HCT116 (cell line): ENCODE data around the gene PQBP1. TPM values are rescaled to one million over a fixed set of nuclear protein-coding genes. Genes with fewer than 3 reads are reported as not detected.

Experiments
- ATAC-seq: fragments of 200-7000 bp; cut with Tn5 transposase; 2 replicates; pipeline ENCODE4 v1.9.1; 2020; ENCODE audit warnings: mild to moderate bottlenecking, moderate library complexity
- BruUV-seq: library from RNA; stranded (reverse); fragments of 400-500 nt; replicated peaks from 2 replicates; lab custom pipeline; 2021; lab: Mats Ljungman, UMichigan
- CTCF ChIA-PET: fragments of 300-600 bp; sonication (Branson Sonifier 250); formaldehyde crosslinking; loops from one replicate; lab custom pipeline; 2021; ENCODE audit warnings: antibody characterized with exemption; lab: Charles Lee
- POLR2A ChIA-PET: fragments of 300-600, 350-600 bp; sonication (Branson Sonifier 250); formaldehyde crosslinking; loops from one replicate; lab custom pipeline; 2021; ENCODE audit warnings: antibody characterized with exemption; lab: Charles Lee
- RAD21 ChIA-PET, 2 experiments: fragments of 300-600 bp; sonication (Branson Sonifier 250); formaldehyde crosslinking; loops; one replicate each; lab custom pipeline; 2023; ENCODE audit warnings: low total read pairs in 2 of 2; ENCODE audit not compliant: uncharacterized antibody in 2 of 2, unreplicated experiment in 2 of 2, low non-redundant PET in 1 of 2; lab: Charles Lee
- DNase-seq: peaks from one replicate; pipeline ENCODE4 v3.0.0-alpha.2; 2010; ENCODE audit warnings: low read depth, low spot score
- H2AFZ ChIP-seq: fragments of 200-600 bp; shearing (Covaris generic), sonication (generic); 2 replicates; pipeline ENCODE4 v1.6.1; 2017; ENCODE audit warnings: low read depth, mixed run types, mixed read lengths, antibody characterized with exemption, low read length; ENCODE audit not compliant: poor library complexity, severe bottlenecking
- H3K27ac ChIP-seq: 2 replicates; pipeline ENCODE4 v1.5.1; 2012; ENCODE audit warnings: low read depth, low read length
- H3K27me3 ChIP-seq: fragments of 200-600 bp; sonication (generic); 2 replicates; pipeline ENCODE4 v1.6.1; 2016; ENCODE audit warnings: mixed run types, low read length, mixed read lengths; ENCODE audit not compliant: insufficient read depth
- H3K36me3 ChIP-seq, 2 experiments: fragments of 200-500 bp in 1 of 2; fragments of 200-600 bp in 1 of 2; sonication (Bioruptor generic) in 1 of 2; sonication (generic) in 1 of 2; 2 replicates each; pipeline versions ENCODE4 v1.5.1 to v1.6.1; 2014 to 2016; ENCODE audit warnings: low read length in 2 of 2, inconsistent platforms in 1 of 2, mixed read lengths in 1 of 2, mixed run types in 1 of 2; ENCODE audit not compliant: insufficient read depth in 2 of 2, control insufficient read depth in 1 of 2
- H3K4me1 ChIP-seq, 2 experiments: fragments of 200-600 bp in 1 of 2; sonication (generic) in 1 of 2; 2 replicates each; pipeline versions ENCODE4 v1.5.1 to v1.6.1; 2012 to 2017; ENCODE audit warnings: low read length in 2 of 2, inconsistent platforms in 1 of 2, mild to moderate bottlenecking in 1 of 2, mixed read lengths in 1 of 2, mixed run types in 1 of 2, moderate library complexity in 1 of 2; ENCODE audit not compliant: insufficient read depth in 2 of 2, control insufficient read depth in 1 of 2
- H3K4me2 ChIP-seq: fragments of 200-600 bp; sonication (generic); 2 replicates; pipeline ENCODE4 v1.6.1; 2017; ENCODE audit warnings: mixed run types, low read length, mixed read lengths
- H3K4me3 ChIP-seq, 2 experiments: fragments of 200-600 bp in 1 of 2; sonication (generic) in 1 of 2; replicated peaks in 1 of 2; 2 replicates each; pipeline ENCODE4 v1.5.1; 2011 to 2016; ENCODE audit warnings: low read length in 2 of 2, control low read depth in 1 of 2, low read depth in 1 of 2, mild to moderate bottlenecking in 1 of 2, mixed read lengths in 1 of 2, mixed run types in 1 of 2
- H3K79me2 ChIP-seq: fragments of 200-600 bp; sonication (generic); 2 replicates; pipeline ENCODE4 v1.6.1; 2017; ENCODE audit warnings: mild to moderate bottlenecking, mixed run types, low read length, moderate library complexity, mixed read lengths; ENCODE audit not compliant: insufficient read depth
- H3K9ac ChIP-seq: fragments of 200-600 bp; sonication (generic); 2 replicates; pipeline ENCODE4 v1.6.1; 2016; ENCODE audit warnings: low read length, mixed read lengths
- H3K9me2 ChIP-seq: fragments of 200-600 bp; sonication (generic), shearing (Covaris generic); 2 replicates; pipeline ENCODE4 v1.6.1; 2017; ENCODE audit warnings: mixed run types, mild to moderate bottlenecking, moderate library complexity; ENCODE audit not compliant: insufficient read depth
- H3K9me3 ChIP-seq, 2 experiments: fragments of 200-500 bp in 1 of 2; fragments of 200-600 bp in 1 of 2; sonication (Bioruptor generic) in 1 of 2; sonication (generic) in 1 of 2; 2 replicates each; pipeline ENCODE4 v1.6.1; 2014 to 2017; ENCODE audit warnings: low read length in 2 of 2, mixed read lengths in 2 of 2, inconsistent platforms in 1 of 2, low read depth in 1 of 2, mild to moderate bottlenecking in 1 of 2, mixed run types in 1 of 2, moderate library complexity in 1 of 2; ENCODE audit not compliant: control insufficient read depth in 1 of 2, insufficient read depth in 1 of 2
- H4K20me1 ChIP-seq: fragments of 200-600 bp; sonication (generic), shearing (Covaris generic); 2 replicates; pipeline ENCODE4 v1.6.1; 2017; ENCODE audit warnings: mixed run types, mild to moderate bottlenecking, moderate library complexity; ENCODE audit not compliant: insufficient read depth
- EZH2phosphoT487 ChIP-seq: fragments of 200-600 bp; IDR thresholded peaks from 2 replicates; pipeline ENCODE4 v1.6.1; 2018; ENCODE audit warnings: antibody characterized with exemption, borderline replicate concordance
- RAD21 ChIP-seq: IDR thresholded peaks from 2 replicates; pipeline ENCODE4 v1.6.1; 2012; ENCODE audit warnings: low read depth, mild to moderate bottlenecking
- SIN3A ChIP-seq: IDR thresholded peaks from 2 replicates; pipeline ENCODE4 v1.6.1; 2012; ENCODE audit warnings: low read depth
- TCF7L2 ChIP-seq: IDR thresholded peaks from 2 replicates; pipeline ENCODE4 v1.7.0; 2011; ENCODE audit warnings: borderline replicate concordance, inconsistent platforms; ENCODE audit not compliant: insufficient read depth, insufficient read length; ENCODE audit errors: extremely low read depth
- YY1 ChIP-seq: IDR thresholded peaks from 2 replicates; pipeline ENCODE4 v1.6.1; 2011; ENCODE audit warnings: low read length, low read depth, moderate library complexity, mild to moderate bottlenecking; ENCODE audit not compliant: insufficient replicate concordance; ENCODE audit errors: extremely low read depth
- intact Hi-C: fragments of 100-400 bp; cut with micrococcal nuclease; formaldehyde crosslinking; loops from 2 replicates; pipeline ENCODE4 v1.10.0; 2022
- total RNA-seq: library from RNA; stranded (reverse); gene quantifications from one replicate; pipeline ENCODE4 v1.2.1, GENCODE V29; 2021; ENCODE audit not compliant: unreplicated experiment
- TF ChIP-seq, protein P1 (sequence below), 3 experiments: fragments of 200-600 bp in 1 of 3; sonication (generic) in 1 of 3; IDR thresholded peaks in 2 of 3; conservative IDR thresholded peaks in 1 of 3; 2 replicates each; pipeline ENCODE4 v1.5.1; 2012 to 2017; ENCODE audit warnings: low read depth in 2 of 3, low read length in 2 of 3, antibody characterized with exemption in 1 of 3, borderline replicate concordance in 1 of 3, control low read depth in 1 of 3, mild to moderate bottlenecking in 1 of 3, mixed read lengths in 1 of 3, mixed run types in 1 of 3, moderate library complexity in 1 of 3; ENCODE audit not compliant: insufficient read depth in 1 of 3

The PQBP1 gene
- total RNA-seq, 1 experiment from 2014 or later = 67.1 TPM

GRCh38 chrX:48913605-48914366 lies 16.1 kb downstream of the PQBP1 start:
- BruUV-seq = no TSS peak
- no peak overlapping the region for H2AFZ ChIP-seq

More at GRCh38 chrX:48913605-48914366, 16.1 kb downstream of the PQBP1 start:
- Histone ChIP-seq H3K4me2 (no peak overlapping the region), H3K36me3 (peaks cover 7 to 12% of the 10 kb centered on the region in 2 experiments; a peak in 3 of 4 replicates), H3K9me3 (no peaks in the 10 kb centered on the region), H3K27me3 (no peaks in the 10 kb centered on the region), H3K4me3 (no peak overlapping the region), H3K4me1 (peaks cover 2 to 25% of the 10 kb centered on the region in 2 experiments), H3K27ac (no peak overlapping the region), H3K9me2 (no peaks in the 10 kb centered on the region), H4K20me1 (no peaks in the 10 kb centered on the region), H3K9ac (no peak overlapping the region), H3K79me2 (peaks cover 58% of the 10 kb centered on the region)
- ChIA-PET CTCF (no interaction called here), RAD21 (no interaction called here), POLR2A (no interaction called here)
- ATAC-seq (no peak), DNase-seq (no peak)
- TF ChIP-seq SIN3A (no peak), TCF7L2 (no peak), YY1 (no peak), EZH2phosphoT487 (no peak), RAD21 (no peak)
- TF ChIP-seq, protein P1, sequence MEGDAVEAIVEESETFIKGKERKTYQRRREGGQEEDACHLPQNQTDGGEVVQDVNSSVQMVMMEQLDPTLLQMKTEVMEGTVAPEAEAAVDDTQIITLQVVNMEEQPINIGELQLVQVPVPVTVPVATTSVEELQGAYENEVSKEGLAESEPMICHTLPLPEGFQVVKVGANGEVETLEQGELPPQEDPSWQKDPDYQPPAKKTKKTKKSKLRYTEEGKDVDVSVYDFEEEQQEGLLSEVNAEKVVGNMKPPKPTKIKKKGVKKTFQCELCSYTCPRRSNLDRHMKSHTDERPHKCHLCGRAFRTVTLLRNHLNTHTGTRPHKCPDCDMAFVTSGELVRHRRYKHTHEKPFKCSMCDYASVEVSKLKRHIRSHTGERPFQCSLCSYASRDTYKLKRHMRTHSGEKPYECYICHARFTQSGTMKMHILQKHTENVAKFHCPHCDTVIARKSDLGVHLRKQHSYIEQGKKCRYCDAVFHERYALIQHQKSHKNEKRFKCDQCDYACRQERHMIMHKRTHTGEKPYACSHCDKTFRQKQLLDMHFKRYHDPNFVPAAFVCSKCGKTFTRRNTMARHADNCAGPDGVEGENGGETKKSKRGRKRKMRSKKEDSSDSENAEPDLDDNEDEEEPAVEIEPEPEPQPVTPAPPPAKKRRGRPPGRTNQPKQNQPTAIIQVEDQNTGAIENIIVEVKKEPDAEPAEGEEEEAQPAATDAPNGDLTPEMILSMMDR (IDR thresholded peaks at IDR 0.05 in 2 of 3, conservative IDR thresholded peaks at IDR 0.05 in 1 of 3; ENCODE audit: borderline replicate concordance in 1 of 3, insufficient read depth in 1 of 3, low read depth in 2 of 3, low read length in 2 of 3) = no peak
- intact Hi-C loops = no loop called here
